ENCODE data around the gene LRRC10B.

GRCh38 chr11:61516191-61516590 is 7.6 kb downstream of the LRRC10B start:
- TF ChIP-seq, protein P1, sequence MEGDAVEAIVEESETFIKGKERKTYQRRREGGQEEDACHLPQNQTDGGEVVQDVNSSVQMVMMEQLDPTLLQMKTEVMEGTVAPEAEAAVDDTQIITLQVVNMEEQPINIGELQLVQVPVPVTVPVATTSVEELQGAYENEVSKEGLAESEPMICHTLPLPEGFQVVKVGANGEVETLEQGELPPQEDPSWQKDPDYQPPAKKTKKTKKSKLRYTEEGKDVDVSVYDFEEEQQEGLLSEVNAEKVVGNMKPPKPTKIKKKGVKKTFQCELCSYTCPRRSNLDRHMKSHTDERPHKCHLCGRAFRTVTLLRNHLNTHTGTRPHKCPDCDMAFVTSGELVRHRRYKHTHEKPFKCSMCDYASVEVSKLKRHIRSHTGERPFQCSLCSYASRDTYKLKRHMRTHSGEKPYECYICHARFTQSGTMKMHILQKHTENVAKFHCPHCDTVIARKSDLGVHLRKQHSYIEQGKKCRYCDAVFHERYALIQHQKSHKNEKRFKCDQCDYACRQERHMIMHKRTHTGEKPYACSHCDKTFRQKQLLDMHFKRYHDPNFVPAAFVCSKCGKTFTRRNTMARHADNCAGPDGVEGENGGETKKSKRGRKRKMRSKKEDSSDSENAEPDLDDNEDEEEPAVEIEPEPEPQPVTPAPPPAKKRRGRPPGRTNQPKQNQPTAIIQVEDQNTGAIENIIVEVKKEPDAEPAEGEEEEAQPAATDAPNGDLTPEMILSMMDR (IDR thresholded peaks at IDR 0.05), result no peak
- no peak for TF ChIP-seq POLR2A (IDR thresholded peaks at IDR 0.05)

Measured in lower leg skin (tissue), 3 donors.